ENCODE data around the gene SLC27A5.
"Not testable (repeated sequence)": the region's sequence is repeated elsewhere in the genome, so short reads cannot be mapped to it uniquely, and the experiment has no call there.

Gene SLC27A5

DNA sequence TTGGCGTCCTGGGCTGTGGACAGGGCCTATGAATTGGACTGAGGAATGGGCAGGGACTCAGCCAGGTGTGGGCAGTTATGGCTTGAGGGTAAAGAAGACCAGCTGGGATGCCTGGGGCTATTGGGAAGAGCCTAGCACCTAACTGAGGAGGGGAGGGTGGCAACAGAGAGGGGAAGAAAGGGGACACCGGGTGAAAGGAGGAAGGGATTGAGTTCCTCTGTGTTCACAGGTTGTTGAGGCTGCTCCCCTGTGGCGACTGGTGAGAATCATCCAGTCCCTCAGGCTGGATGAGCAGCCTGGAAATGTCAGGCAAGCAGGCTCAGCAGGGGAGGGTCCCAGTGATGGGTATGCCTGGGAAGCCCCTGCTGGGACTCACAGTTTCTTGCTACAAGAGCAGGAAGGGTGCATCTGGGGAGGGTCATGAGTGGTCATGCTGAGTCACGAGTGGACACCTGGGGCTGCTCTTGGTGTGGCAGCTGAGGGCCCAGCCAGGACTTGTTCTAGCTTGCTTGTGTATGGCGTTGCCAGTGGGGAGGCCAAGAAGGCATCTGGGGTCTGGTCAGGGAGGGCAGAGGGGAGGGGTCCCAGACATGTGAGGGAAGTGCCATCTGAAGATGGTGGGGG lies 43.5 kb downstream of the SLC27A5 start:
- DNase-seq (ENCODE audit: low spot score): peak; percentile 30

DNA sequence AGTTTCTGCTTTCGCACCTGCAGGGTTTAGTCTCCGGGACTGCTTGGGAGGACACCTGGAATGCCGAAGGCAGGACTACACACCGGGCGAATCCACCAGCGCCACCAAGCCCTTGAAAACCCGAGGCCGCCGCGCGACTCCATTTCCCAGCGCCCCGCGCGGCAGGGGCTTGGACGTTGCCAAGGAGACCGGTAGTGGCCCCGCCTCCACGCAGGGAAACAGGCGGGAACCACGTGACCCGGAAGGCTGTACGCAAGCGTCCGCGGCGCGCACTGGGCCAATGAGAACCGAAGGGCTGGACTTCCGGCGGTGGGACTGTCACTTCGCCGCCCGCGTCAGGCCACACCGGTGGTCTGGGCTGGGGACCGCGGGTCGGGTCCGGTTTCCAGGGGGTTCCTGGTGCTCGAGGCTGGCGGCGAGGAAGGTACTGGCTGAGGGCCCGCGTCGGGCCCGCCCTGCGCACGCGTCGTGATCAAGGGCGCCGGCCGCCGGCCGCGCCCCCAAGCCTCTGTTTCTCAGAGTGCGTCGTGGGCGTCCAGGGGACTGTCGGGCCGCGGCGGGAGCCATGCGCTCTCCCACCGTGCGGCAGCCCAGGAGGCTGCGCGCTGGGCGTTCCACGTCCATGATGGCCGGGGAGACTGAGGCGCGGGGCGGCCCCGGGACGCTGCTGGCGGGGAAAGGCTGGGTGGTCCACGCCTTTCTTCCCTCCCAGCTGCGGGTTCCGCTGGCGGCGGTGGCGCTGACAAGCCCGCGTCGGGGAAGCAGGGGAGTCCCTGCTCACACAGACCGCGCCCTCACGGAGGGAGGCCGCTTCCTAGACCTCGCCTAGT lies 44.8 kb downstream of the SLC27A5 start, which contains the start of gene ZNF324:
Gene ZNF324, plus strand, starts transcription at position 321 of the 830 bp plus-strand sequence. CDS start 2,106 bp downstream, outside the sequence.
- peak; percentile 96 for DNase-seq (ENCODE audit: low spot score)

DNA sequence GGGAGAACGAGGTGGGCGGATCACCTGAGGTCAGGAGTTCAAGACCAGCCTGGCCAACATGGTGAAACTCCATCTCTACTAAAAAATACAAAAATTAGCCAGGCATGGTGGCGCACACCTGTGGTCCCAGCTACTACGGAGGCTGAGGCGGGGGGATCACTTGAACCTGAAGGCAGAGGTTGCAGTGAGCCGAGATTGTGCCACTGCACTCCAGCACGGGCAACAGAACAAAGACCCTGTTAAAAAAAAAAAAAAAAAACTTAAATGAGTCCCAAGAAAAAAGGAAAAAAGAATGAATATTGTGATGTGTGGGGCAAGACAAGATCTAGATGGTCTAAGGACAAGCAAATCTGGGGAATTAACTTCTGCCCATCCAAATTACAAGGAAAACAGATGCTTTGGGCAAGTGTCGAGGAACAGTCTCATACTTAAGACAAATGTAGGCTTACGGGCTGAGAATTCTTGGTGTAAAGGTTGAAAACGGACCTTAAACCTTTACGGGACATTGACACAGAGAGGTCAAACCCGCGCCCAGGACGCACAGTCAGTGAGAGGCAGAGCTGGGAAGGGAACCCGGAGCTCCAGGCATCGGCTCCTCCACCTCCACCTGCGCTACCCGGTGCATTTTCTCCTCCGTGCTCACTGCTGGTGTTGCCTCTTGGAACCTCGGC lies 45.6 kb downstream of the SLC27A5 start:
- no peak for DNase-seq (ENCODE audit: low spot score)

DNA sequence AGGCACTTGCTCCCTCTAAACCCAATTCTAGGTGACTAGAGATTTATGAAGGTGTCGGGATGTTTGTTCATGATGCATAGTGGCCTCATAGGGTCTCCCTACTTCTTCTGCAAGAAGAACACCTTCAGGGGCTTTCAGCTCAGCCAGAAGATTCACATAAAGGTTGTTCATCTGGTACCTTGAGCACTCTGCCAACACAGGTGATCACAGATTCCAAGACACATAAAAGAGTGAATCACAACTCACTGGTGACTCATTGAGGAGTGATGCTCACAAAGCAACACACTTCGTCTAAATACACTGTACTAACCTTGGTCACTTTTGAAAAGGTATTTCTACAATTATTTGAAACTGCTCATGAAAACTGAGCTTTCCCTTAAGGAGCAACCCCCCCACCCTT lies 51.8 kb downstream of the SLC27A5 start:
- DNase-seq (ENCODE audit: low spot score): no peak

DNA sequence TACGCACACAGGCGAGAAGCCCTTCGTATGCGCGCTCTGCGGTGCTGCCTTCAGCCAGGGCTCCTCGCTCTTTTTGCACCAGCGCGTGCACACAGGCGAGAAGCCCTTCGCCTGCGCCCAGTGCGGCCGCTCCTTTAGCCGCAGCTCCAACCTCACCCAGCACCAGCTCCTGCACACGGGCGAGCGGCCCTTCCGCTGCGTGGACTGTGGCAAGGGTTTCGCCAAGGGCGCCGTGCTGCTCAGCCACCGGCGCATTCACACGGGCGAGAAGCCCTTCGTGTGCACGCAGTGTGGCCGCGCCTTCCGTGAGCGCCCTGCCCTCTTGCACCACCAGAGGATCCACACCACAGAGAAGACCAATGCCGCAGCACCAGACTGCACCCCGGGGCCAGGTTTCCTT lies 55.7 kb downstream of the SLC27A5 start:
- DNase-seq (ENCODE audit: low spot score): no peak

DNA sequence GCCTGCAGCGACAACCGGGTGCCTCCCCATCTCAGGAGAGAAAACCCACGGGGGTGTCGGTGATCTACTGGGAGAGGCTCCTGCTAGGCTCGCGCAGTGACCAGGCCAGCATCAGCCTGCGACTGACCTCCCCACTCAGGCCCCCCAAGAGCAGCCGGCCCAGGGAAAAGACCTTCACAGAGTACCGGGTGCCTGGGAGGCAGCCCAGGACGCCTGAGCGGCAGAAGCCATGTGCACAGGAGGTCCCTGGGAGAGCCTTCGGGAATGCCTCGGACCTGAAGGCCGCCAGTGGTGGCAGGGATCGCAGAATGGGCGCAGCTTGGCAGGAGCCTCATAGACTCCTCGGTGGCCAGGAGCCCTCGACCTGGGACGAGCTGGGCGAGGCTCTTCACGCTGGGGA lies 56.5 kb downstream of the SLC27A5 start:
- DNase-seq (ENCODE audit: low spot score): no peak

GRCh38 chr19:58453743-58454142 lies 58.0 kb downstream of the SLC27A5 start:
- DNase-seq (ENCODE audit: low spot score): no peak

DNA sequence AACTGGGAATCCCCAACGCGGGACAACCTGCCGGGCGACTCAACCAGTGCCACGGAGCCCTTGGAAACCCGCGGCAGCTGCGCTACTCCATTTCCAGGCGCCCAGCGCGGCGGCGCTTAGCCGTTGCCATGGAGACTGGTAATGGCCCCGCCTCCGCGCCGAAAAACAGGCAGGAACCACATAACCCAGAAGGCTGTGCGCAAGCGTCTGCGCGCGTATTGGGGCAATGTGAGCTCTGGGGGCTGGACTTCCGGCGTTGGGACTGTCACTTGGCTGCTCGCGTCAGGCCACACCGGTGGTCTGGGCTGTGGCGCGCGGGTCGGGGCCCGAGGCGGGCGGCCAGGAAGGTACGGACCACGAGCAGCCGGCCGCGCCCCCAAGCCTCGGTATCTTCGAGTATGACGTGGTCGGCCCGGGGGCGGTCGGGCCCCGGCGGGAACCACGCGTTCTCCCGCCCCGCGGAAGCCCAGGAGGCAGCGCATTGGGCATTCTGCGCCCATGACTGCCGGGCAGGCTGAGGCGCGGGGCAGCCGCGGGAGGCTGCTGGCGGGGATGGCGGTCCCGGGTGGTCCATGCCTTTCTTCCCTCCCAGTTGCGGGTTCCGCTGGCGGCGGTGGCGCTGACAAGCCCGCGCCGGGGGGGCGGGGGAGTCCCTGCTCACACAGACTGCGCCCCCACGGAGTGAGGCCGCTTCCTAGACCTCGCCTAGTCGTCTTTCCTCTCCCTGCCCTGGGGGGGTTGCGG lies 60.3 kb downstream of the SLC27A5 start, which contains the start of gene ZNF324B:
Gene ZNF324B, plus strand, starts transcription at position 265 of the 744 bp plus-strand sequence. CDS start 2,080 bp downstream, outside the sequence.
- DNase-seq (ENCODE audit: low spot score): peak; percentile 95

GRCh38 chr19:58450856-58451357 lies 60.9 kb downstream of the SLC27A5 start:
- no peak for DNase-seq (ENCODE audit: low spot score)

GRCh38 chr19:58449980-58450379 lies 61.8 kb downstream of the SLC27A5 start:
- not testable (repeated sequence) for DNase-seq (ENCODE audit: low spot score)

- not testable (repeated sequence) for DNase-seq (ENCODE audit: low spot score)
Observed at GRCh38 chr19:58448860-58449259, 62.9 kb downstream of the SLC27A5 start.

All from RKO (cell line).